IMR-90 (cell line): ENCODE data around the gene SLC39A8. TPM values are rescaled to one million over a fixed set of nuclear protein-coding genes. Genes with fewer than 3 reads are reported as not detected.

Experiments used
- ATAC-seq: fragments of 200-7000 bp; cut with Tn5 transposase; 2 replicates; pipeline ENCODE4 v1.9.1; 2020; ENCODE audit warnings: low read depth, mild to moderate bottlenecking, moderate library complexity
- BruUV-seq: library from RNA; stranded (reverse); fragments of 400-500 nt; replicated peaks from 2 replicates; lab custom pipeline; 2021; lab: Mats Ljungman, UMichigan
- CTCF ChIA-PET: fragments of 300-600 bp; formaldehyde crosslinking; extraction: SDS; loops from one replicate; lab custom pipeline; 2021; ENCODE audit warnings: antibody characterized with exemption; lab: Yijun Ruan, JAX
- POLR2A ChIA-PET: fragments of 300-600 bp; sonication (Branson Sonifier 250); formaldehyde crosslinking; loops from one replicate; lab custom pipeline; 2022; ENCODE audit warnings: antibody characterized with exemption; ENCODE audit not compliant: unreplicated experiment; lab: Charles Lee
- DNase-seq: peaks from one replicate; pipeline ENCODE4 v3.0.0; 2013
- H2AFZ ChIP-seq: replicated peaks from 2 replicates; pipeline ENCODE3; 2013; ENCODE audit warnings: low read length, mild to moderate bottlenecking; ENCODE audit not compliant: poor library complexity
- H2AK5ac ChIP-seq: 2 replicates; pipeline ENCODE4 v1.6.1; 2013; ENCODE audit warnings: low read depth, low read length, inconsistent platforms
- H2AK9ac ChIP-seq: replicated peaks from 2 replicates; pipeline ENCODE3; 2013; ENCODE audit warnings: mild to moderate bottlenecking, low read depth, low read length, moderate library complexity; ENCODE audit not compliant: poor library complexity
- H2BK120ac ChIP-seq: 2 replicates; pipeline ENCODE4 v1.6.1; 2013; ENCODE audit warnings: low read depth, low read length, inconsistent platforms
- H2BK15ac ChIP-seq: 3 replicates; pipeline ENCODE4 v1.6.1; 2013; ENCODE audit warnings: low read depth, low read length, inconsistent platforms
- H2BK20ac ChIP-seq: 2 replicates; pipeline ENCODE4 v1.6.1; 2013; ENCODE audit warnings: low read depth, mild to moderate bottlenecking, inconsistent platforms, low read length, moderate library complexity
- H2BK5ac ChIP-seq: 2 replicates; pipeline ENCODE4 v1.6.1; 2013; ENCODE audit warnings: mild to moderate bottlenecking, low read depth, low read length, inconsistent platforms; ENCODE audit not compliant: poor library complexity, severe bottlenecking
- H3K14ac ChIP-seq: replicated peaks from 2 replicates; pipeline ENCODE4 v1.6.1; 2013; ENCODE audit warnings: low read depth, low read length, inconsistent platforms
- H3K18ac ChIP-seq: 2 replicates; pipeline ENCODE4 v1.6.1; 2013; ENCODE audit warnings: low read depth, low read length, control low read depth
- H3K23ac ChIP-seq: 2 replicates; pipeline ENCODE4 v1.6.1; 2013; ENCODE audit warnings: low read depth, low read length, inconsistent platforms
- H3K27ac ChIP-seq: 2 replicates; pipeline ENCODE4 v1.5.1; 2013; ENCODE audit warnings: mild to moderate bottlenecking, control low read depth, low read length; ENCODE audit not compliant: insufficient read depth
- H3K27me3 ChIP-seq: 2 replicates; pipeline ENCODE4 v1.6.1; 2013; ENCODE audit warnings: low read length; ENCODE audit not compliant: control insufficient read depth, insufficient read depth
- H3K36me3 ChIP-seq: 2 replicates; pipeline ENCODE4 v1.6.1; 2013; ENCODE audit warnings: low read length, mixed read lengths; ENCODE audit not compliant: control insufficient read depth, insufficient read depth
- H3K4ac ChIP-seq: 2 replicates; pipeline ENCODE4 v1.6.1; 2013; ENCODE audit warnings: low read depth, low read length, inconsistent platforms
- H3K4me1 ChIP-seq: 2 replicates; pipeline ENCODE4 v1.6.1; 2013; ENCODE audit warnings: low read length, mixed read lengths; ENCODE audit not compliant: control insufficient read depth, insufficient read depth
- H3K4me2 ChIP-seq: 2 replicates; pipeline ENCODE4 v1.6.1; 2013; ENCODE audit warnings: low read depth, mild to moderate bottlenecking, control low read depth, low read length, moderate library complexity
- H3K4me3 ChIP-seq: 2 replicates; pipeline ENCODE4 v1.5.1; 2013; ENCODE audit warnings: low read depth, mild to moderate bottlenecking, control low read depth, low read length, moderate library complexity; ENCODE audit not compliant: insufficient read depth
- H3K56ac ChIP-seq: 2 replicates; pipeline ENCODE4 v1.6.1; 2013; ENCODE audit warnings: low read length, inconsistent platforms; ENCODE audit not compliant: insufficient read depth; ENCODE audit errors: extremely low read depth
- H3K79me1 ChIP-seq, 2 experiments: 2 replicates each; pipeline ENCODE4 v1.6.1; 2013; ENCODE audit warnings: low read length in 2 of 2, inconsistent platforms in 1 of 2, low read depth in 1 of 2
- H3K9ac ChIP-seq: 2 replicates; pipeline ENCODE4 v1.6.1; 2013; ENCODE audit warnings: low read depth, low read length, control low read depth
- H3K9me1 ChIP-seq: 2 replicates; pipeline ENCODE4 v1.6.1; 2013; ENCODE audit warnings: low read length, inconsistent platforms; ENCODE audit not compliant: insufficient read depth
- H3K9me3 ChIP-seq: 2 replicates; pipeline ENCODE4 v1.6.1; 2013; ENCODE audit warnings: low read length; ENCODE audit not compliant: control insufficient read depth, insufficient read depth
- H4K20me1 ChIP-seq: 2 replicates; pipeline ENCODE4 v1.6.1; 2013; ENCODE audit warnings: low read length, inconsistent platforms; ENCODE audit not compliant: insufficient read depth
- H4K5ac ChIP-seq: 2 replicates; pipeline ENCODE4 v1.6.1; 2013; ENCODE audit warnings: mild to moderate bottlenecking, low read depth, low read length, control low read depth
- H4K8ac ChIP-seq, 2 experiments: 2 replicates each; pipeline ENCODE4 v1.6.1; 2013; ENCODE audit warnings: low read depth in 2 of 2, low read length in 2 of 2, control low read depth in 1 of 2, inconsistent platforms in 1 of 2
- H4K91ac ChIP-seq: 2 replicates; pipeline ENCODE4 v1.6.1; 2013; ENCODE audit warnings: low read depth, low read length, inconsistent platforms; ENCODE audit not compliant: insufficient read depth
- BHLHE40 ChIP-seq: fragments of 150-350 bp; IDR thresholded peaks from 2 replicates; pipeline ENCODE4 v1.6.1; 2016; ENCODE audit warnings: mild to moderate bottlenecking, low read depth, low read length
- CEBPB ChIP-seq: IDR thresholded peaks from 2 replicates; pipeline ENCODE4 v1.6.1; 2012; ENCODE audit warnings: low read depth, low read length, improper control_type of control experiment
- ELK1 ChIP-seq: fragments of 150-350 bp; IDR thresholded peaks from 2 replicates; pipeline ENCODE4 v1.6.1; 2016; ENCODE audit warnings: low read depth, mild to moderate bottlenecking, low read length, moderate library complexity, borderline replicate concordance
- FOS ChIP-seq: fragments of 150-350 bp; IDR thresholded peaks from 2 replicates; pipeline ENCODE4 v1.6.1; 2016; ENCODE audit warnings: low read depth, low read length
- MAZ ChIP-seq: IDR thresholded peaks from 2 replicates; pipeline ENCODE4 v1.6.1; 2012; ENCODE audit warnings: low read depth, mild to moderate bottlenecking, low read length, improper control_type of control experiment, moderate library complexity, borderline replicate concordance
- MXI1 ChIP-seq: IDR thresholded peaks from 2 replicates; pipeline ENCODE4 v1.6.1; 2012; ENCODE audit warnings: low read depth, mild to moderate bottlenecking, low read length, moderate library complexity, borderline replicate concordance
- NFE2L2 ChIP-seq: fragments of 150-350 bp; IDR thresholded peaks from 2 replicates; pipeline ENCODE4 v1.6.1; 2016; ENCODE audit warnings: low read depth, mild to moderate bottlenecking, low read length
- POLR2A ChIP-seq: IDR thresholded peaks from 2 replicates; pipeline ENCODE4 v1.6.1; 2012; ENCODE audit warnings: mild to moderate bottlenecking, low read depth, low read length
- RAD21 ChIP-seq: IDR thresholded peaks from 2 replicates; pipeline ENCODE4 v1.6.1; 2012; ENCODE audit warnings: low read length, improper control_type of control experiment
- RCOR1 ChIP-seq: IDR thresholded peaks from 2 replicates; pipeline ENCODE4 v1.6.1; 2012; ENCODE audit warnings: mild to moderate bottlenecking, low read length, improper control_type of control experiment; ENCODE audit not compliant: insufficient replicate concordance
- RFX5 ChIP-seq: IDR thresholded peaks from 2 replicates; pipeline ENCODE4 v1.8.0; 2012; ENCODE audit warnings: low read depth, mild to moderate bottlenecking, low read length, moderate library complexity
- USF2 ChIP-seq: fragments of 150-350 bp; IDR thresholded peaks from 2 replicates; pipeline ENCODE4 v1.6.1; 2017; ENCODE audit warnings: mild to moderate bottlenecking, antibody characterized with exemption, low read length, low read depth
- WGBS, 2 experiments: methylation state at CpG; one replicate each; pipeline versions ENCODE4 v1.1.5 to v1.1.7; 2013; ENCODE audit warnings: missing lambda C conversion rate in 2 of 2; ENCODE audit not compliant: insufficient read length in 1 of 2; ENCODE audit errors: extremely low coverage in 2 of 2; 5-methylcytosine and 5-hydroxymethylcytosine counted together
- dilution Hi-C: fragments of 300-500 bp; cut with HindIII; formaldehyde crosslinking; loops from one replicate; pipeline ENCODE4 v1.14.3; 2018; ENCODE audit warnings: low sequenced_read_pairs; ENCODE audit not compliant: unreplicated experiment
- in situ Hi-C: fragments of 300-500 bp; cut with MboI; formaldehyde crosslinking; loops from 3 replicates; pipeline ENCODE4 v1.14.3; 2019; ENCODE audit warnings: low sequenced_read_pairs, inconsistent platforms, mixed read lengths
- intact Hi-C: fragments of 100-400 bp; cut with micrococcal nuclease; formaldehyde crosslinking; loops from 2 replicates; pipeline ENCODE4 v1.10.0; 2022
- polyA plus RNA-seq, 3 experiments: library from polyadenylated mRNA; depleted of rRNA; stranded (reverse); fragments of >200 nt; gene quantifications; 2 replicates each; pipeline ENCODE4 v1.2.3, GENCODE V29; 2012; ENCODE audit warnings: low replicate concordance in 1 of 3
- total RNA-seq: library from RNA; depleted of rRNA; stranded (reverse); fragments of >200 nt; gene quantifications from 2 replicates; pipeline ENCODE4 v1.2.3, GENCODE V29; 2012

Gene SLC39A8
- total and polyA plus RNA-seq, 2 of the 4 experiments (the other 2 are of a cell fraction) = 0.05 to 0.18 TPM

- H3K4ac ChIP-seq = no peak overlapping the region
- in situ Hi-C loops (no loop called here), intact Hi-C loops (no loop called here), dilution Hi-C loops (no loop called here)
- no TSS peak for BruUV-seq
- no peak overlapping the region for H3K14ac ChIP-seq
- no peaks in the 10 kb centered on the region for H3K4me1 ChIP-seq
- H3K4me3 ChIP-seq = no peak overlapping the region
- no peak overlapping the region for H2AK9ac ChIP-seq
- H3K27ac ChIP-seq = no peak overlapping the region
- H3K9ac ChIP-seq = no peak overlapping the region
- ATAC-seq (no peak), DNase-seq (no peak)
- H3K23ac ChIP-seq = no peak overlapping the region
- no peak overlapping the region for H2BK5ac ChIP-seq
- no peak overlapping the region for H4K91ac ChIP-seq
- H3K18ac ChIP-seq = no peak overlapping the region
- no peak overlapping the region for H3K4me2 ChIP-seq
- no peak overlapping the region for H3K56ac ChIP-seq
- H2BK120ac ChIP-seq = no peak overlapping the region
- no peak overlapping the region for H2BK15ac ChIP-seq
- ChIA-PET CTCF (no interaction called here), POLR2A (no interaction called here)
- H2AFZ ChIP-seq = no peak overlapping the region
- H3K9me1 ChIP-seq = no peaks in the 10 kb centered on the region
- H4K8ac ChIP-seq = no peak overlapping the region
- H2BK20ac ChIP-seq = no peak overlapping the region
- no peak overlapping the region for H2AK5ac ChIP-seq
- no peaks in the 10 kb centered on the region for H3K9me3 ChIP-seq
- WGBS, 2 experiments = no CpG with 5 or more reads among the region's 4 CpGs
- H3K27me3 ChIP-seq = no peaks in the 10 kb centered on the region
- TF ChIP-seq FOS (no peak), RFX5 (no peak), RCOR1 (no peak), POLR2A (no peak), USF2 (no peak), NFE2L2 (no peak), RAD21 (no peak), MXI1 (no peak), ELK1 (no peak), CEBPB (no peak), MAZ (no peak), BHLHE40 (no peak)
- no peak overlapping the region for H4K5ac ChIP-seq
- no peaks in the 10 kb centered on the region for H3K79me1 ChIP-seq
- H4K20me1 ChIP-seq = no peaks in the 10 kb centered on the region
- no peaks in the 10 kb centered on the region for H3K36me3 ChIP-seq
These were observed 46.9 kb upstream of the SLC39A8 start for GRCh38 chr4:102392033-102392744.
